Astrocyte of the cerebellum (primary cell): ENCODE measurements around the gene SELENOH.
"Not testable (repeated sequence)": the region's sequence is repeated elsewhere in the genome, so short reads cannot be mapped to it uniquely, and the experiment has no call there.

Experiments used
- DNase-seq: peaks from one replicate; pipeline ENCODE4 v3.0.0-alpha.2; 2011; ENCODE audit warnings: low read depth
- H3K4me3 ChIP-seq: 2 replicates; pipeline ENCODE4 v1.5.1; 2011; ENCODE audit warnings: mild to moderate bottlenecking, low read depth, low read length, moderate library complexity
- in situ Hi-C: cut with HindIII; loops from 2 replicates; pipeline ENCODE4 v1.10.0; 2017; ENCODE audit warnings: low sequenced_read_pairs
- TF ChIP-seq, protein P1 (sequence below): IDR thresholded peaks from 2 replicates; pipeline ENCODE4 v1.5.1; 2012; ENCODE audit warnings: low read length, low read depth, moderate library complexity, mild to moderate bottlenecking; ENCODE audit errors: missing control alignments

The SELENOH gene, protein sequence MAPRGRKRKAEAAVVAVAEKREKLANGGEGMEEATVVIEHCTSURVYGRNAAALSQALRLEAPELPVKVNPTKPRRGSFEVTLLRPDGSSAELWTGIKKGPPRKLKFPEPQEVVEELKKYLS

DNA sequence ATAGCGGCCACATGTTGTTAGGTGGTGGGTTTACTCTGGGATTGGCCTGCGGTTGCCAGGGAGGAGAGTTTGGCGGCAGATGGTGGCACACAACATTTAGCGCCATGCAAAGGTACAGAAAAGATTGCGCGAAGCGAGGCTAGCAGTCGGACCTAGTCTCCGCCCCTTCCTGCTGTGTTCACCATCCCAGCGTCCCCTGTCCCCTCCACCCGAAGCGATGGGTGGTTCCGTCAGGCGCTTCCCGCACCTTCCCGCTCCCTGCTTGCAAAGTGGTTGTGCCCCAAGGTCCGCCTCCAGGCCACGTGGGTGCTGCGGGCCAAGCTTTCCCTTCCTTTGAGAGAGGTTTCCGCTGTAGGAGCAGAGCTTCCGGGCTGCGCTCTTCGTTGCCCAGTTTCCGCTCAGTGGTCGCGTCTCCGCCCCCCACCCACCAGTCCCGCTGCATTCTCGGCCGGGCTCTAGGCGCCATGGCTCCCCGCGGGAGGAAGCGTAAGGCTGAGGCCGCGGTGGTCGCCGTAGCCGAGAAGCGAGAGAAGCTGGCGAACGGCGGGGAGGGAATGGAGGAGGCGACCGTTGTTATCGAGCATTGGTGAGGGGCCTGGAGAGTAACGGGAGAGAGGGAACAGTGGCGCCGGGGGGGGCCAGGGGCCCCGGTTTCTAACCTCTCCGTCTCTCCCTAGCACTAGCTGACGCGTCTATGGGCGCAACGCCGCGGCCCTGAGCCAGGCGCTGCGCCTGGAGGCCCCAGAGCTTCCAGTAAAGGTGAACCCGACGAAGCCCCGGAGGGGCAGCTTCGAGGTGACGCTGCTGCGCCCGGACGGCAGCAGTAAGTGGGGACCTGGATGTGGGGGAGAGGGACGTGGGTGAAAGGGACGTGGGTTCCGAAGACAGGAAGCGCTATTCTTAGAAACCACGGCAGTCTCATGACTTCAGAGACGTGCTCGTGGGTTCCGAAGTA, at the start of gene SELENOH:
Gene SELENOH (plus strand): TSS at position 360 of the 955 bp plus-strand sequence. CDS start 105 bp downstream, at position 465.
- H3K4me3 ChIP-seq = peak within 1 kb of the TSS; percentile 80
- TF ChIP-seq, protein P1, sequence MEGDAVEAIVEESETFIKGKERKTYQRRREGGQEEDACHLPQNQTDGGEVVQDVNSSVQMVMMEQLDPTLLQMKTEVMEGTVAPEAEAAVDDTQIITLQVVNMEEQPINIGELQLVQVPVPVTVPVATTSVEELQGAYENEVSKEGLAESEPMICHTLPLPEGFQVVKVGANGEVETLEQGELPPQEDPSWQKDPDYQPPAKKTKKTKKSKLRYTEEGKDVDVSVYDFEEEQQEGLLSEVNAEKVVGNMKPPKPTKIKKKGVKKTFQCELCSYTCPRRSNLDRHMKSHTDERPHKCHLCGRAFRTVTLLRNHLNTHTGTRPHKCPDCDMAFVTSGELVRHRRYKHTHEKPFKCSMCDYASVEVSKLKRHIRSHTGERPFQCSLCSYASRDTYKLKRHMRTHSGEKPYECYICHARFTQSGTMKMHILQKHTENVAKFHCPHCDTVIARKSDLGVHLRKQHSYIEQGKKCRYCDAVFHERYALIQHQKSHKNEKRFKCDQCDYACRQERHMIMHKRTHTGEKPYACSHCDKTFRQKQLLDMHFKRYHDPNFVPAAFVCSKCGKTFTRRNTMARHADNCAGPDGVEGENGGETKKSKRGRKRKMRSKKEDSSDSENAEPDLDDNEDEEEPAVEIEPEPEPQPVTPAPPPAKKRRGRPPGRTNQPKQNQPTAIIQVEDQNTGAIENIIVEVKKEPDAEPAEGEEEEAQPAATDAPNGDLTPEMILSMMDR = no peak
- in situ Hi-C loops = no loop called here
- peak; percentile 93 for DNase-seq

DNA sequence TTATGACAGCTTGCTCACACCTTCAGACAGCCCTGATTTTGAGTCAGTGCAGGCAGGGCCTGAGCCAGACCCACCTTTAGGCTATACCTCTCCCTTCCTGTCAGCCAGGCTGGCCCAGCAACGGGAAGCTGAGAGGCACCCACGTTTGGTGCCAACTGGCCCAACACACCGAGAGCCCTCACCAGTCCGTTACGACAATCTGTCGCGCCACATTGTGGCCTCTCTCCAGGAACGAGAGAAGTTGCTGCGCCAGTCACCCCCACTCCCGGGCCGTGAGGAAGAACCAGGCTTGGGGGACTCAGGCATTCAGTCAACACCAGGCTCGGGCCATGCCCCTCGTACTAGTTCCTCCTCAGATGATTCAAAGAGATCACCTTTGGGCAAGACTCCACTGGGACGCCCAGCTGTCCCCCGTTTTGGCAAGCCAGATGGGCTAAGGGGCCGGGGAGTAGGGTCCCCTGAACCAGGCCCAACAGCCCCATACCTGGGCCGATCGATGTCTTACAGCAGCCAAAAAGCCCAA, 42.4 kb upstream of the SELENOH start:
- no peak overlapping the region for H3K4me3 ChIP-seq
- TF ChIP-seq, protein P1 = no peak
- DNase-seq = no peak
- in situ Hi-C loops = no loop called here

DNA sequence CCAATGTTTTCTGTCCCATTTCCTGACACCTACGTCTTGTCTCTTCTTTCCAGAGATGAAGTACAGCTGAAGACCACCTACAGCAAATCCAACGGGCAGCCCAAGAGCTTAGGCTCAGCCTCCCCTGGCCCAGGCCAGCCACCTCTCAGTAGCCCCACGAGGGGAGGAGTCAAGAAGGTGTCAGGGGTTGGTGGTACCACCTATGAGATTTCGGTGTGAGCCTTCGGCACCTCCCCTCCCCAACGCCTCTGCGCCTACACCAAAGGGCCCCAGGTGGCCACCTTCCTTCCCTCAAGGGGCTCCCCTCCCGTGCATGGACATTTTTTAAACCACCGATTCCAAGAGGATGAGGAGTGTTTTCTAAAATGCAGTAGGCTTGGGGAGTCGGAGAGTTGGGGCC, 41.5 kb upstream of the SELENOH start:
- TF ChIP-seq, protein P1 = no peak
- in situ Hi-C loops = loop anchor here (5.0 kb wide), 1 partner anchor 33 kb away; the partner anchor contains the start of gene ZDHHC5
- no peak for DNase-seq
- no peak overlapping the region for H3K4me3 ChIP-seq

DNA sequence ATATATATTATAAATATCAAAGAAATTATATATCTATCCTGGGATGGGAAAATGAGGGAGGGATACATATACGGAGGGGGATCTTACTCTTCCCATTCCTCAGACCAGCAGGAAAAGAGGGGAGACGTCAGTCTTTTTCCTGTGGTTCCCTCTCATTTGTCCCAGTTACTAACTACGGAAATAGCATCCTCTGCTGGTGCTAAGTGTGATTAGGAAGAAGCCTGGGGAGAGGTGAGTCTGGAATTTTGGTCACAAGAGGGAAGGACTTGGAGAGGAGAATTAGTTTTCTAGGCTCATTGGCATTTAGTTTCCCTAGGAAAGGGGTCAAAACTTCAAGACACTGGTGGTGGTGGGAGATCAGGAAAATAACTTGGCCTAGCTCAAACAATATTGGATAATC, 40.9 kb upstream of the SELENOH start:
- TF ChIP-seq, protein P1 = no peak
- no peak overlapping the region for H3K4me3 ChIP-seq
- no peak for DNase-seq
- in situ Hi-C loops = loop anchor here (5.0 kb wide), 1 partner anchor 33 kb away; the partner anchor contains the start of gene ZDHHC5

DNA sequence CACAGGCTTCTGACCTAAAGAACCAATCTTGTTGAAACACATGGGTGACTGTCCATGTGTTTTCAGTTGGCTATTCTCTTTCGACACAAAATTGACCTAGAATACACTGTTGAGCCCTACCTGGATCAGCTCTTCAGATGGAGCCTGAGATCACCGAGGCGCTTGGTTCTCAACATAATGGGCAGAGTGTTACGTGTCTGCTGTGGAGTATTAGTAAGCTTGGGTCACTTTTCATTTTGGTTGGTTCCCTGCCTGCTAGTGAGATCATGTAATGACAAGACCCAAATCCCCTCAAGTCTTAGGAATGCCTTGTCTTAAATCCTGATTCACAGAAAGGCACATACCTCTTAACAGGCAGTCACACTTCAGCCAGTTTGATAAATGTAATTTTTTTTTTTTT, 38.0 kb upstream of the SELENOH start:
- no peak for DNase-seq
- in situ Hi-C loops = loop anchor here (5.0 kb wide), 1 partner anchor 36 kb away; the partner anchor contains the start of gene ZDHHC5
- no peak overlapping the region for H3K4me3 ChIP-seq
- TF ChIP-seq, protein P1 = no peak

DNA sequence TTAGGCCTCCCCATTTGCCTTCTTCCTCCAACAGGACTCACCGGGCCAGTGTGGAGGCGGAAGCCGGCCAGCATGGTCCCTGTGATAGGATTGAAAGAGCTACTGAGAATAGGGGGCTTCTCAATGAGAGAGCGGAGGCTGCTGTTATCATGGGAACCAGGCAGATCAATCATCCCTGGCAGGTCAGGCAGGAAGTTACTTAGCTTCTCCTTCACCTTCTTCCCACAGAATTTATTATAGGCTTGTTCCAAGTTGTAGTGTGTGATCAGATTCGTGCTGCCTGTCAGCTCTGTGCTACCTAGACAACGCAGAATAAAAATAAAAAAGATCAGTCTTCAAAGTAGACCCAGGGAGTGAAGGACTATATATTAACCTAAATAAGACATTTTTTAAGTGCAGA, 36.4 kb upstream of the SELENOH start:
- in situ Hi-C loops = loop anchor here (5.0 kb wide), 1 partner anchor 38 kb away; the partner anchor contains the start of gene ZDHHC5
- TF ChIP-seq, protein P1 = no peak

DNA sequence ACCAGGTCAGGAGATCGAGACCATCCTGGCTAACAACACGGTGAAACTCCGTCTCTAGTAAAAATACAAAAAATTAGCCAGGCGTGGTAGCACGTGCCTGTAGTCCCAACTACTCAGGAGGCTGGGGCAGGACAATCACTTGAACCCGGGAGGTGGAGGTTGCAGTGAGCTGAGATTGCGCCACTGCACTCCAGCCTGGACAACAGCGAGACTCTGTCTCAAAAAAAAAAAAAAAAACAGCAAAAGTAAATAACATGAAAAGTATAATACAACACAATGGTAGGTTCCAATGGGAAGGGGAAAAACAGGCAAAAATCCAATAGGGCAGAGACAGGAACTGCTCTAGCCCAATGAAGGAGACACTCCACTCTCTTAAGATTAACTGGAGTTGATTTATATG, 35.9 kb upstream of the SELENOH start:
- DNase-seq, H3K4me3 ChIP-seq, in situ Hi-C loops: not testable (repeated sequence)

More for the DNA sequence above, 36.4 kb upstream of the SELENOH start:
- H3K4me3 ChIP-seq = no peak overlapping the region
- no peak for DNase-seq
